Mesenchymal stem cell (in vitro differentiated cells and primary cell): ENCODE data around the gene ZNF280A.
"Not testable (repeated sequence)": the region's sequence is repeated elsewhere in the genome, so short reads cannot be mapped to it uniquely, and the experiment has no call there.

Experiments
- DNase-seq: peaks from one replicate; pipeline ENCODE4 v3.0.0-alpha.2; 2013
- H2AFZ ChIP-seq: one replicate; pipeline ENCODE4 v1.6.1; 2013; ENCODE audit warnings: low read depth, mild to moderate bottlenecking, control low read depth, inconsistent platforms, low read length, moderate library complexity
- H2AK5ac ChIP-seq: 2 replicates; pipeline ENCODE4 v1.6.1; 2013; ENCODE audit warnings: low read length, moderate library complexity, mild to moderate bottlenecking, inconsistent platforms; ENCODE audit not compliant: severe bottlenecking
- H2BK120ac ChIP-seq: one replicate; pipeline ENCODE4 v1.6.1; 2013; ENCODE audit warnings: low read depth, mild to moderate bottlenecking, inconsistent platforms, low read length, moderate library complexity
- H2BK12ac ChIP-seq, 2 experiments: one replicate each; pipeline ENCODE4 v1.6.1; 2013; ENCODE audit warnings: inconsistent platforms in 2 of 2, low read length in 2 of 2, mild to moderate bottlenecking in 2 of 2, moderate library complexity in 2 of 2, control low read depth in 1 of 2
- H2BK15ac ChIP-seq: one replicate; pipeline ENCODE4 v1.6.1; 2013; ENCODE audit warnings: mild to moderate bottlenecking, low read depth, inconsistent platforms; ENCODE audit not compliant: poor library complexity, severe bottlenecking
- H2BK5ac ChIP-seq: 2 replicates; pipeline ENCODE4 v1.6.1; 2013; ENCODE audit warnings: low read depth, mild to moderate bottlenecking, low read length, control low read depth, inconsistent platforms; ENCODE audit not compliant: poor library complexity, severe bottlenecking
- H3K14ac ChIP-seq, 2 experiments: one replicate each; pipeline ENCODE4 v1.6.1; 2013; ENCODE audit warnings: inconsistent platforms in 2 of 2, low read length in 2 of 2, control low read depth in 1 of 2, mild to moderate bottlenecking in 1 of 2, moderate library complexity in 1 of 2
- H3K18ac ChIP-seq, 2 experiments: one replicate each; pipeline ENCODE4 v1.6.1; 2013; ENCODE audit warnings: inconsistent platforms in 2 of 2, low read length in 2 of 2, control low read depth in 1 of 2, low read depth in 1 of 2, mild to moderate bottlenecking in 1 of 2
- H3K23ac ChIP-seq, 2 experiments: one replicate each; pipeline ENCODE4 v1.6.1; 2013; ENCODE audit warnings: inconsistent platforms in 2 of 2, low read length in 2 of 2, mild to moderate bottlenecking in 2 of 2, moderate library complexity in 2 of 2, control low read depth in 1 of 2
- H3K27ac ChIP-seq: 2 replicates; pipeline ENCODE4 v1.5.1; 2013; ENCODE audit warnings: mild to moderate bottlenecking, moderate library complexity, low read length, control low read depth, inconsistent platforms; ENCODE audit not compliant: poor library complexity, severe bottlenecking
- H3K27me3 ChIP-seq, 2 experiments: 2 replicates each; pipeline versions ENCODE4 v1.6.1 to v1.7.0; 2013; ENCODE audit warnings: low read length in 2 of 2, mild to moderate bottlenecking in 2 of 2, moderate library complexity in 2 of 2, control low read depth in 1 of 2, inconsistent platforms in 1 of 2; ENCODE audit not compliant: control insufficient read depth in 1 of 2, insufficient read depth in 1 of 2
- H3K36me3 ChIP-seq, 2 experiments: 2 replicates each; pipeline versions ENCODE4 v1.6.1 to v1.7.0; 2013; ENCODE audit warnings: low read length in 2 of 2, control low read depth in 1 of 2, inconsistent platforms in 1 of 2, low read depth in 1 of 2, mild to moderate bottlenecking in 1 of 2; ENCODE audit not compliant: insufficient read depth in 2 of 2, control insufficient read depth in 1 of 2
- H3K4ac ChIP-seq, 2 experiments: one replicate each; pipeline ENCODE4 v1.6.1; 2013; ENCODE audit warnings: inconsistent platforms in 2 of 2, low read length in 2 of 2, mild to moderate bottlenecking in 2 of 2, moderate library complexity in 2 of 2, control low read depth in 1 of 2, low read depth in 1 of 2
- H3K4me1 ChIP-seq: 2 replicates; pipeline ENCODE4 v1.6.1; 2013; ENCODE audit warnings: low read depth, low read length, control low read depth; ENCODE audit not compliant: control insufficient read depth, insufficient read depth
- H3K4me2 ChIP-seq: 2 replicates; pipeline ENCODE4 v1.6.1; 2013; ENCODE audit warnings: low read length, mild to moderate bottlenecking, inconsistent platforms; ENCODE audit not compliant: poor library complexity, severe bottlenecking
- H3K4me3 ChIP-seq, 2 experiments: 2 replicates each; pipeline versions ENCODE4 v1.5.1 to v1.7.0; 2013; ENCODE audit warnings: low read length in 2 of 2, mild to moderate bottlenecking in 2 of 2, control low read depth in 1 of 2, low read depth in 1 of 2; ENCODE audit not compliant: insufficient read depth in 1 of 2
- H3K79me1 ChIP-seq: replicated peaks from 2 replicates; pipeline ENCODE4 v1.6.1; 2013; ENCODE audit warnings: mild to moderate bottlenecking, control low read depth, low read length, inconsistent platforms; ENCODE audit not compliant: poor library complexity, severe bottlenecking
- H3K9ac ChIP-seq: 2 replicates; pipeline ENCODE4 v1.7.0; 2013; ENCODE audit warnings: mild to moderate bottlenecking, low read length, moderate library complexity
- H3K9me3 ChIP-seq: 2 replicates; pipeline ENCODE4 v1.7.0; 2013; ENCODE audit warnings: mild to moderate bottlenecking, low read length; ENCODE audit not compliant: control insufficient read depth
- H4K8ac ChIP-seq: one replicate; pipeline ENCODE4 v1.6.1; 2013; ENCODE audit warnings: inconsistent platforms, mild to moderate bottlenecking, low read length, moderate library complexity
- H4K91ac ChIP-seq: one replicate; pipeline ENCODE4 v1.6.1; 2013; ENCODE audit warnings: mild to moderate bottlenecking, low read length, inconsistent platforms
- WGBS: methylation state at CpG from one replicate; pipeline ENCODE4 v1.1.7; 2013; ENCODE audit warnings: mixed read lengths; 5-methylcytosine and 5-hydroxymethylcytosine counted together

The ZNF280A gene

DNA sequence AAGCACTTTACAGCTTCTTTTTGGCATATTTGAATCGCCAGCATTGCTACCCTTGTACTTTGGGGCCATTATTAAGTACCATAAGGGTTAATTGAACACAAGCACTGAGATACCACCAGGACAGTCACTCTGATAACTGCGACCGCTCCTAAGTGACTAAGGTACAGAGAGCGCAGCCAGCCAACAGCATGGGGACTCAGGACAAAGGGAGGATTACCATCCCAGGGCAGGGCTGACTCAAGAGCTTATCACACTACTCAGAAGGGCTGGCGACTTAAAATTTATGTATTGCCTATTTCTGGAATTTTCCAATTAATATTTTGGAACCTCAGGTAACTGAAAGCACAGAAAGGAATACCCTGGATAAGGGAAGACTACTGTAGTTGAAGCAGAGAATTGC lies 479 bp downstream of the ZNF280A start:
- no peak overlapping the region for H2BK5ac ChIP-seq
- peak overlapping the region in 1 of 2 experiments; percentile 66 for H3K4me3 ChIP-seq
- DNase-seq, result no peak
- H2AFZ ChIP-seq, result no peak overlapping the region
- peaks cover 8 to 26% of the 10 kb centered on the region in 2 experiments for H3K27me3 ChIP-seq
- H2BK120ac ChIP-seq, result no peak overlapping the region
- H2AK5ac ChIP-seq, result no peak overlapping the region
- no peak overlapping the region for H4K91ac ChIP-seq
- no peak overlapping the region for H3K18ac ChIP-seq
- H3K14ac ChIP-seq, result no peak overlapping the region
- H4K8ac ChIP-seq, result no peak overlapping the region
- no peak overlapping the region for H2BK12ac ChIP-seq
- no peak overlapping the region for H3K27ac ChIP-seq
- H3K4me2 ChIP-seq, result no peak overlapping the region
- no peaks in the 10 kb centered on the region for H3K36me3 ChIP-seq
- H3K9me3 ChIP-seq, result no peaks in the 10 kb centered on the region
- H3K9ac ChIP-seq, result peak overlapping the region; percentile 57
- no peaks in the 10 kb centered on the region for H3K4me1 ChIP-seq
- WGBS, result 81% methylated on average over 4 of the region's 5 CpGs
- no peak overlapping the region for H3K4ac ChIP-seq
- no peak overlapping the region for H2BK15ac ChIP-seq
- H3K79me1 ChIP-seq, result no peaks in the 10 kb centered on the region
- no peak overlapping the region for H3K23ac ChIP-seq

DNA sequence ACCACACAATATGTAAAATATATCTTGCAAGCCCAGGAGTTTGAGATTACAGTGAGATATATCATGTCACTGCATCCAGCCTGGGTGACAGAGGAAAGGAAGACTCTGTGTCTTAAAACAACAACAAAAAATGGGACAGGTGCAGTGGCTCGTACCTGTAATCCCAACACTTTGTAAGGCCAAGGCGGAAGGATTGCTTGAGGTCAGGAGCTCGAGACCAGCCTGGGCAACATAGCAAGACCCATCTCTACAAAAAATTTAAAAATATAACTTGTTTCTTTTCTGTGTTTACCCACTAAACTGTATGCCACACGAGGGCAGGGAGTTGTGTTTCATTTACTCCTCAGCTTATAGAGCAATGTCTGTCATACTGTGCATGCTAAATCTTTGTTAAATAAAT lies 3.1 kb downstream of the ZNF280A start:
- H2AK5ac ChIP-seq, result no peak overlapping the region
- H4K91ac ChIP-seq, result no peak overlapping the region
- H3K27ac ChIP-seq, result no peak overlapping the region
- 41% methylated on average over 4 of the region's 4 CpGs for WGBS
- DNase-seq, result no peak
- no peak overlapping the region for H3K4ac ChIP-seq
- no peaks in the 10 kb centered on the region for H3K36me3 ChIP-seq
- no peaks in the 10 kb centered on the region for H3K4me1 ChIP-seq
- no peak overlapping the region for H3K18ac ChIP-seq
- no peak overlapping the region for H2BK5ac ChIP-seq
- H2BK12ac ChIP-seq, result no peak overlapping the region
- H3K27me3 ChIP-seq, result peaks cover 4 to 40% of the 10 kb centered on the region in 2 experiments
- H2BK15ac ChIP-seq, result no peak overlapping the region
- H2BK120ac ChIP-seq, result no peak overlapping the region
- H3K23ac ChIP-seq, result no peak overlapping the region
- H3K9ac ChIP-seq, result no peak overlapping the region
- H3K14ac ChIP-seq, result no peak overlapping the region
- no peaks in the 10 kb centered on the region for H3K79me1 ChIP-seq
- H3K9me3 ChIP-seq, result peaks cover 6% of the 10 kb centered on the region
- no peak overlapping the region for H3K4me2 ChIP-seq
- H3K4me3 ChIP-seq, result no peak overlapping the region
- H2AFZ ChIP-seq, result no peak overlapping the region
- H4K8ac ChIP-seq, result no peak overlapping the region

DNA sequence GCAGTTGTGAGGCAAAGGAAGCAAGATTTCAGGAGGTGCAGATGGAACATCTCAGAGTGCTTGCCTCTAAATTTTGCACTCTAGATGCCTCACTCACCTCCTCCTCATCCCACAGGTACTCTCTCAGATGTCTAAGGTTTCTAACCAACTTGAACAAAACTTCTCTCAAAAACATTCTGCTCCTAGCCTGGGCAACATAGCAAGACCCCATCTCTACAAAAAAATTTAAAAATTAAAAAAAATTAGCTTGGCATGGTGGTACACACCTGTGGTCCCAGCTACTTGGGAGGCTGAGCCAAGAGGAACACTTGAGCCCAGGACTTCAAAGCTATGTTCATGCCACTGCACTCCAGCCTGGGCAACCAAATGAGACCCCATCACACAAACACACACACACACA lies 4.2 kb downstream of the ZNF280A start:
- no peak overlapping the region for H4K91ac ChIP-seq
- no peaks in the 10 kb centered on the region for H3K4me1 ChIP-seq
- no peak overlapping the region for H2BK5ac ChIP-seq
- no peak overlapping the region for H3K4me2 ChIP-seq
- no peak overlapping the region for H3K4me3 ChIP-seq
- H3K14ac ChIP-seq, result no peak overlapping the region
- no peak overlapping the region for H2AFZ ChIP-seq
- no peaks in the 10 kb centered on the region for H3K36me3 ChIP-seq
- H3K27me3 ChIP-seq, result peaks cover 4 to 43% of the 10 kb centered on the region in 2 experiments
- no peak overlapping the region for H3K23ac ChIP-seq
- H2BK12ac ChIP-seq, result no peak overlapping the region
- no peak overlapping the region for H4K8ac ChIP-seq
- no peak overlapping the region for H2AK5ac ChIP-seq
- no peak overlapping the region for H3K9ac ChIP-seq
- no peak overlapping the region for H3K18ac ChIP-seq
- peaks cover 14% of the 10 kb centered on the region for H3K9me3 ChIP-seq
- H2BK120ac ChIP-seq, result no peak overlapping the region
- no peak overlapping the region for H3K27ac ChIP-seq
- no peaks in the 10 kb centered on the region for H3K79me1 ChIP-seq
- no peak overlapping the region for H3K4ac ChIP-seq
- DNase-seq, result no peak
- H2BK15ac ChIP-seq, result no peak overlapping the region

DNA sequence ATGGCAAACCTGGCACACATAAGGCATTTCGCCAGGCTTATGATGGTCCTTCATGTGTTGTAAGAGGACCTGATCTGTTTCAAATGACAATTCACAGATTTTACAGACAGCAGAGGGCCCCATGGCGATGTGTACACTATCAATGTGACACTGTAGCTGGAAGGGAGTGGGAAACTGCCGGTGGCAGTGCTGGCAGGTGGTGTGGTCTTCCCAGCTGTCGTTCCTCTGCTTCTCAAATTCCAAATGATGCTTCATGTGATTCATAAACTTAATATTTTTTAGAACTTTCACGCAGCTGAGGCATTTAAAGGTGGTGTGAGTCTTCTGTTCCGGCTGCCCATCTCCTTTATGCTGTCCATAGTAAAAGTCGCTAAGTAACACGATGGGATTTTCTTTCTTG lies 5.6 kb downstream of the ZNF280A start:
- not testable (repeated sequence) for H3K4me1 ChIP-seq, H3K18ac ChIP-seq, H3K4me3 ChIP-seq, H2BK120ac ChIP-seq, H3K4ac ChIP-seq, H2BK15ac ChIP-seq, H2AK5ac ChIP-seq, H3K23ac ChIP-seq, H2AFZ ChIP-seq, H3K9ac ChIP-seq, H3K14ac ChIP-seq, H4K8ac ChIP-seq, H3K27ac ChIP-seq, H2BK12ac ChIP-seq, DNase-seq, H4K91ac ChIP-seq, H3K4me2 ChIP-seq, H3K36me3 ChIP-seq, H2BK5ac ChIP-seq, H3K79me1 ChIP-seq
- Histone ChIP-seq H3K27me3 (peaks cover 4 to 43% of the 10 kb centered on the region in 2 experiments), H3K9me3 (peaks cover 28% of the 10 kb centered on the region)
- 43% methylated on average over 6 of the region's 8 CpGs for WGBS
